ENCODE data around the gene TMEM106B.

GRCh38 chr7:12287901-12288300 lies 76.8 kb downstream of the TMEM106B start:
- TF ChIP-seq, protein P1, sequence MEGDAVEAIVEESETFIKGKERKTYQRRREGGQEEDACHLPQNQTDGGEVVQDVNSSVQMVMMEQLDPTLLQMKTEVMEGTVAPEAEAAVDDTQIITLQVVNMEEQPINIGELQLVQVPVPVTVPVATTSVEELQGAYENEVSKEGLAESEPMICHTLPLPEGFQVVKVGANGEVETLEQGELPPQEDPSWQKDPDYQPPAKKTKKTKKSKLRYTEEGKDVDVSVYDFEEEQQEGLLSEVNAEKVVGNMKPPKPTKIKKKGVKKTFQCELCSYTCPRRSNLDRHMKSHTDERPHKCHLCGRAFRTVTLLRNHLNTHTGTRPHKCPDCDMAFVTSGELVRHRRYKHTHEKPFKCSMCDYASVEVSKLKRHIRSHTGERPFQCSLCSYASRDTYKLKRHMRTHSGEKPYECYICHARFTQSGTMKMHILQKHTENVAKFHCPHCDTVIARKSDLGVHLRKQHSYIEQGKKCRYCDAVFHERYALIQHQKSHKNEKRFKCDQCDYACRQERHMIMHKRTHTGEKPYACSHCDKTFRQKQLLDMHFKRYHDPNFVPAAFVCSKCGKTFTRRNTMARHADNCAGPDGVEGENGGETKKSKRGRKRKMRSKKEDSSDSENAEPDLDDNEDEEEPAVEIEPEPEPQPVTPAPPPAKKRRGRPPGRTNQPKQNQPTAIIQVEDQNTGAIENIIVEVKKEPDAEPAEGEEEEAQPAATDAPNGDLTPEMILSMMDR (conservative IDR thresholded peaks at IDR 0.05; ENCODE audit: low read depth, low read length), result no peak
- TF ChIP-seq EZH2 (IDR thresholded peaks at IDR 0.05; ENCODE audit: borderline replicate concordance, low read depth, low read length, poor library complexity, severe bottlenecking), result no peak

All from A673 (cell line).